Ascending aorta (tissue), 2 donors: ENCODE results near the gene SIAH2. TPM values are rescaled to one million over a fixed set of nuclear protein-coding genes. Genes with fewer than 3 reads are reported as not detected.

Experiments
- DNase-seq, 2 donors: peaks; one replicate each; pipeline ENCODE4 v3.0.0-alpha.2; 2019; ENCODE audit warnings: low spot score in 2 of 2
- H3K27ac ChIP-seq, 2 donors: fragments of 200-600 bp; sonication (generic); one replicate each; pipeline ENCODE4 v1.5.1; 2016 to 2017; ENCODE audit warnings: mild to moderate bottlenecking in 1 of 2
- H3K27me3 ChIP-seq: fragments of 200-600 bp; sonication (generic); one replicate; pipeline ENCODE4 v1.5.1; 2017
- H3K36me3 ChIP-seq, 2 donors: fragments of 200-600 bp; sonication (generic); one replicate each; pipeline ENCODE4 v1.5.1; 2016
- H3K4me1 ChIP-seq, 2 donors: fragments of 200-600 bp; sonication (generic); one replicate each; pipeline ENCODE4 v1.5.1; 2016 to 2017; ENCODE audit warnings: mild to moderate bottlenecking in 1 of 2
- H3K4me3 ChIP-seq, 2 donors: fragments of 200-600 bp; sonication (generic); one replicate each; pipeline ENCODE4 v1.5.1; 2016 to 2017; ENCODE audit warnings: mild to moderate bottlenecking in 1 of 2
- H3K9me3 ChIP-seq, 2 donors: fragments of 200-600 bp; sonication (generic); one replicate each; pipeline ENCODE4 v1.5.1; 2016
- CTCF ChIP-seq, 3 experiments: fragments of 200-600 bp in 2 of 3; fragments of 450-650 bp in 1 of 3; sonication (generic) in 2 of 3; IDR thresholded peaks; one replicate each; pipeline ENCODE4 v1.5.1; 2016 to 2019; ENCODE audit warnings: antibody characterized with exemption in 3 of 3, mild to moderate bottlenecking in 1 of 3, moderate library complexity in 1 of 3
- intact Hi-C: fragments of 100-400 bp; cut with DNase I; formaldehyde crosslinking; loops from one replicate; pipeline ENCODE4 v1.15.1; 2023
- total RNA-seq: library from RNA; depleted of rRNA; stranded (reverse); fragments of >200 nt; gene quantifications from one replicate; pipeline ENCODE4 v1.1.0, GENCODE V29; 2016

Gene SIAH2
- 50.9 TPM for total RNA-seq

- peak within 1 kb of the TSS; percentile 81 to 94 for H3K4me3 ChIP-seq
Measured at GRCh38 chr3:150763122-150763840, at the start of gene SIAH2. Gene SIAH2, minus strand, starts transcription at chr3:150763169. Its CDS starts 320 bp downstream, at chr3:150762849.

GRCh38 chr3:150811984-150812383, 49.0 kb upstream of the SIAH2 start:
- intact Hi-C loops = no loop called here
- no peak for DNase-seq
- H3K4me1 ChIP-seq = no peaks in the 10 kb centered on the region
- no peak for TF ChIP-seq CTCF (IDR thresholded peaks at IDR 0.05)
- no peak overlapping the region for H3K4me3 ChIP-seq
- no peaks in the 10 kb centered on the region for H3K27me3 ChIP-seq
- no peak overlapping the region for H3K27ac ChIP-seq
- no peaks in the 10 kb centered on the region for H3K9me3 ChIP-seq
- H3K36me3 ChIP-seq = no peaks in the 10 kb centered on the region

More at GRCh38 chr3:150763122-150763840, at the start of gene SIAH2:
- Histone ChIP-seq H3K4me1 (peaks cover 0 to 23% of the 10 kb centered on the region in 2 donors), H3K36me3 (no peaks in the 10 kb centered on the region), H3K27me3 (no peaks in the 10 kb centered on the region), H3K27ac (peak within 1 kb of the TSS; percentile 92 to 97), H3K9me3 (no peaks in the 10 kb centered on the region)
- intact Hi-C loops = loop anchor here (1.0 to 5.0 kb wide), 4 partner anchors 60 to 356 kb away; partner anchors contain the start of genes EIF2A, ERICH6, SELENOT and SERP1
- DNase-seq = peak; percentile 82 to 96
- TF ChIP-seq CTCF (IDR thresholded peaks at IDR 0.05) = no peak

- DNase-seq = no peak
- intact Hi-C loops = no loop called here
- H3K9me3 ChIP-seq = no peaks in the 10 kb centered on the region
- no peak overlapping the region for H3K4me3 ChIP-seq
- no peaks in the 10 kb centered on the region for H3K36me3 ChIP-seq
- H3K27me3 ChIP-seq = no peaks in the 10 kb centered on the region
- TF ChIP-seq CTCF (IDR thresholded peaks at IDR 0.05) = no peak
- H3K4me1 ChIP-seq = no peaks in the 10 kb centered on the region
- no peak overlapping the region for H3K27ac ChIP-seq
Measured at GRCh38 chr3:150810641-150811040, 47.7 kb upstream of the SIAH2 start.

GRCh38 chr3:150806185-150806835, 43.3 kb upstream of the SIAH2 start:
- Histone ChIP-seq H3K4me3 (no peak overlapping the region), H3K9me3 (no peaks in the 10 kb centered on the region), H3K4me1 (no peaks in the 10 kb centered on the region), H3K27me3 (no peaks in the 10 kb centered on the region), H3K36me3 (no peaks in the 10 kb centered on the region), H3K27ac (no peak overlapping the region)
- TF ChIP-seq CTCF (IDR thresholded peaks at IDR 0.05) = no peak
- DNase-seq = no peak
- intact Hi-C loops = no loop called here

- DNase-seq = no peak
- Histone ChIP-seq H3K27ac (no peak overlapping the region), H3K27me3 (no peaks in the 10 kb centered on the region), H3K36me3 (no peaks in the 10 kb centered on the region), H3K9me3 (no peaks in the 10 kb centered on the region), H3K4me3 (no peak overlapping the region), H3K4me1 (no peaks in the 10 kb centered on the region)
- no peak for TF ChIP-seq CTCF (IDR thresholded peaks at IDR 0.05)
- intact Hi-C loops = no loop called here
Measured at GRCh38 chr3:150805354-150805753, 42.4 kb upstream of the SIAH2 start.
